ENCODE results near the gene TGFBR3. TPM values are rescaled to one million over a fixed set of nuclear protein-coding genes. Genes with fewer than 3 reads are reported as not detected.

Gene TGFBR3
- total and polyA plus RNA-seq, 2 of the 4 experiments (the other 2 are of a cell fraction) = 3.0 to 11.3 TPM

DNA sequence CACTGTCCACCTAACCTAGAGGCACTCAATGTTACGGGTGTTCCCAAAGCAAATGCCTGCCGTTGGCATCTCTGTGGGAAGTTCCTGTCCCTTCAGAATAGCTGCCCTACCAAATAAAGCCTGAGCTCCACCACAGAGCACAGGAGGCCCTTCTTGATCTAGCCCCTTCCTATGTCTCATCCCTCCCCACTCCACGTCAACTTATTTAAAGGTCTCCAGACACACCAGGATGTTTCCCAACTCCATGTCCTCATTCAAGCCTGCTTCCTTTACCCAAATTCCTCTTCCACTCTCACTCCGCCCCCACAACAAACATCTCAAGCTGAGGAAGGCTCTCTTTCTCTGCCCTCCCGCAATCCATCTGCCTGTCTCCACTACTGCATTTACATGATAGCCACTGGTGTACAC, 87.7 kb downstream of the TGFBR3 start:
- H2BK120ac ChIP-seq (ENCODE audit: low read depth, low read length) = no peak overlapping the region
- H3K27me3 ChIP-seq (ENCODE audit: control insufficient read depth, insufficient read depth, low read length) = no peaks in the 10 kb centered on the region
- H4K5ac ChIP-seq (ENCODE audit: low read depth, low read length) = no peak overlapping the region
- H3K4me3 ChIP-seq (ENCODE audit: insufficient read depth, low read depth, low read length) = no peak overlapping the region
- H2AK5ac ChIP-seq (ENCODE audit: low read depth, low read length) = no peak overlapping the region
- DNase-seq (no peak), ATAC-seq (ENCODE audit: low read depth) (no peak)
- dilution Hi-C loops (cut with HindIII; ENCODE audit: low sequenced_read_pairs, unreplicated experiment) = no loop called here
- no peak overlapping the region for H3K56ac ChIP-seq (ENCODE audit: extremely low read depth, insufficient read depth, low read length)
- no peak overlapping the region for H2BK15ac ChIP-seq (ENCODE audit: low read depth, low read length)
- peaks cover 2% of the 10 kb centered on the region; the same call in 1 of the 2 replicates for H3K9me1 ChIP-seq (ENCODE audit: insufficient read depth, low read length)
- in situ Hi-C loops (cut with MboI; ENCODE audit: low sequenced_read_pairs) = no loop called here
- no peak overlapping the region for H3K27ac ChIP-seq (ENCODE audit: insufficient read depth, low read length)
- H2BK20ac ChIP-seq (ENCODE audit: low read depth, low read length) = no peak overlapping the region
- peaks cover 3% of the 10 kb centered on the region; the same call in 1 of the 2 replicates for H3K36me3 ChIP-seq (ENCODE audit: control insufficient read depth, insufficient read depth, low read length)
- no peak overlapping the region for H3K9ac ChIP-seq (ENCODE audit: low read depth, low read length)
- no TSS peak for BruUV-seq (replicated peaks)
- no peak overlapping the region for H3K4ac ChIP-seq (ENCODE audit: low read depth, low read length)
- POLR2A ChIA-PET (ENCODE audit: unreplicated experiment) = no interaction called here
- H3K4me1 ChIP-seq (ENCODE audit: control insufficient read depth, insufficient read depth, low read length) = peaks cover 5% of the 10 kb centered on the region
- H4K8ac ChIP-seq (ENCODE audit: low read depth in 2 of 2, low read length in 2 of 2) = no peak overlapping the region
- 100% methylated on average over 1 to 2 of the region's 5 CpGs for WGBS, 2 experiments (ENCODE audit: extremely low coverage in 2 of 2, insufficient read length in 1 of 2)
- no peaks in the 10 kb centered on the region for H4K20me1 ChIP-seq (ENCODE audit: insufficient read depth, low read length)
- H2BK5ac ChIP-seq (ENCODE audit: low read depth, low read length, poor library complexity, severe bottlenecking) = no peak overlapping the region
- no peaks in the 10 kb centered on the region for H3K9me3 ChIP-seq (ENCODE audit: control insufficient read depth, insufficient read depth, low read length)
- no peak overlapping the region for H3K14ac ChIP-seq (replicated peaks; ENCODE audit: low read depth, low read length)
- H3K18ac ChIP-seq (ENCODE audit: low read depth, low read length) = no peak overlapping the region
- H2AFZ ChIP-seq (replicated peaks; ENCODE audit: low read length, poor library complexity) = no peak overlapping the region
- CTCF ChIA-PET = interaction anchor here (0.6 kb wide), 1 partner anchor 20 kb away, joined by 7 read pairs; no protein-coding TSS in a partner anchor
- intact Hi-C loops (cut with micrococcal nuclease) = no loop called here
- no peak overlapping the region for H3K23ac ChIP-seq (ENCODE audit: low read depth, low read length)
- H3K4me2 ChIP-seq (ENCODE audit: low read depth, low read length) = no peak overlapping the region
- no peak overlapping the region for H4K91ac ChIP-seq (ENCODE audit: insufficient read depth, low read depth, low read length)
- H3K79me1 ChIP-seq (ENCODE audit: low read depth in 1 of 2, low read length in 2 of 2) = no peaks in the 10 kb centered on the region
- H2AK9ac ChIP-seq (replicated peaks; ENCODE audit: low read depth, low read length, poor library complexity) = no peak overlapping the region
- no peak for TF ChIP-seq MAFK (IDR thresholded peaks at IDR 0.05; ENCODE audit: low read depth, low read length)
